Thyroid gland (tissue), 4 donors: ENCODE results near the gene ZNF804A.

Experiments used
- CTCF ChIP-seq, 6 experiments: fragments of 200-600 bp in 3 of 6; fragments of 450-650 bp in 3 of 6; sonication (generic) in 3 of 6; IDR thresholded peaks; one replicate each; pipeline ENCODE4 v1.5.1; 2016 to 2019; ENCODE audit warnings: antibody characterized with exemption in 6 of 6, mild to moderate bottlenecking in 2 of 6, inconsistent platforms in 1 of 6, moderate library complexity in 1 of 6
- POLR2A ChIP-seq, 2 donors: fragments of 450-650 bp; IDR thresholded peaks; one replicate each; pipeline ENCODE4 v1.6.1; 2017; ENCODE audit warnings: antibody characterized with exemption in 2 of 2, mild to moderate bottlenecking in 2 of 2, moderate library complexity in 1 of 2

- TF ChIP-seq CTCF (IDR thresholded peaks at IDR 0.05), result no peak
- no peak for TF ChIP-seq POLR2A (IDR thresholded peaks at IDR 0.05)
These were observed 194.8 kb downstream of the ZNF804A start for GRCh38 chr2:184793176-184793575.
